Endothelial cell of umbilical vein (primary cell): Measurements from ENCODE around the gene PDE3B. TPM values are rescaled to one million over a fixed set of nuclear protein-coding genes. Genes with fewer than 3 reads are reported as not detected.
"Not testable (repeated sequence)": the region's sequence is repeated elsewhere in the genome, so short reads cannot be mapped to it uniquely, and the experiment has no call there.

Source experiments
- BruUV-seq: library from RNA; stranded (reverse); fragments of 400-500 nt; replicated peaks from 2 replicates; lab custom pipeline; 2021; lab: Mats Ljungman, UMichigan
- CTCF ChIA-PET: fragments of 300-600, 350-600 bp; sonication (Branson Sonifier 250); formaldehyde crosslinking; loops from one replicate; lab custom pipeline; 2021; ENCODE audit warnings: antibody characterized with exemption, inconsistent platforms; lab: Charles Lee
- POLR2A ChIA-PET: fragments of 300-600, 350-600 bp; sonication (Branson Sonifier 250); formaldehyde crosslinking; loops from one replicate; lab custom pipeline; 2021; ENCODE audit warnings: antibody characterized with exemption, inconsistent platforms; lab: Charles Lee
- DNase-seq: peaks from one replicate; pipeline ENCODE4 v3.0.0-alpha.2; 2011; ENCODE audit warnings: low read depth, low spot score
- FAIRE-seq: peaks from 2 replicates; lab custom pipeline; 2011; peaks lifted over from hg19 to GRCh38; lab: Jason Lieb, UNC
- H2AFZ ChIP-seq: 2 replicates; pipeline ENCODE4 v1.6.0; 2012; ENCODE audit warnings: low read depth, low read length, control low read depth, inconsistent platforms
- H3K27ac ChIP-seq: 2 replicates; pipeline ENCODE4 v1.5.1; 2011; ENCODE audit warnings: low read depth, mild to moderate bottlenecking, control low read depth, low read length, moderate library complexity; ENCODE audit not compliant: insufficient read depth
- H3K27me3 ChIP-seq, 2 experiments: 2 replicates each; pipeline versions ENCODE4 v1.6.0 to v1.6.1; 2011; ENCODE audit warnings: low read length in 2 of 2, mixed read lengths in 1 of 2; ENCODE audit not compliant: control insufficient read depth in 2 of 2, insufficient read depth in 2 of 2
- H3K36me3 ChIP-seq, 2 experiments: 2 replicates in 1 of 2; 3 replicates in 1 of 2; pipeline ENCODE4 v1.5.1; 2011; ENCODE audit warnings: low read length in 2 of 2, mild to moderate bottlenecking in 1 of 2, moderate library complexity in 1 of 2; ENCODE audit not compliant: control insufficient read depth in 2 of 2, insufficient read depth in 2 of 2; ENCODE audit errors: extremely low read depth in 1 of 2
- H3K4me1 ChIP-seq: 3 replicates; pipeline ENCODE4 v1.5.1; 2011; ENCODE audit warnings: mild to moderate bottlenecking, low read length; ENCODE audit not compliant: control insufficient read depth, insufficient read depth; ENCODE audit errors: extremely low read depth
- H3K4me2 ChIP-seq: 2 replicates; pipeline ENCODE4 v1.6.1; 2011; ENCODE audit warnings: low read length, control low read depth, mixed read lengths; ENCODE audit not compliant: insufficient read depth
- H3K4me3 ChIP-seq, 3 experiments: fragments of 200-600 bp in 1 of 3; sonication (generic), shearing (Covaris generic) in 1 of 3; replicated peaks in 1 of 3; 2 replicates each; pipeline ENCODE4 v1.5.1; 2011 to 2016; ENCODE audit warnings: control low read depth in 3 of 3, low read length in 3 of 3, mild to moderate bottlenecking in 2 of 3, inconsistent platforms in 1 of 3, low read depth in 1 of 3, moderate library complexity in 1 of 3; ENCODE audit not compliant: insufficient read depth in 1 of 3
- H3K79me2 ChIP-seq: 2 replicates; pipeline ENCODE4 v1.6.0; 2012; ENCODE audit warnings: low read length, inconsistent platforms; ENCODE audit not compliant: control insufficient read depth, insufficient read depth
- H3K9ac ChIP-seq: replicated peaks from 2 replicates; pipeline ENCODE3; 2011; ENCODE audit warnings: low read length, control low read depth; ENCODE audit not compliant: insufficient read depth; ENCODE audit errors: extremely low read depth
- H3K9me1 ChIP-seq: replicated peaks from 3 replicates; pipeline ENCODE4 v1.6.0; 2011; ENCODE audit warnings: mild to moderate bottlenecking, low read length; ENCODE audit not compliant: control insufficient read depth, insufficient read depth; ENCODE audit errors: extremely low read depth
- H3K9me3 ChIP-seq: replicated peaks from 2 replicates; pipeline ENCODE4 v1.5.1; 2012; ENCODE audit warnings: low read length, inconsistent platforms; ENCODE audit not compliant: control insufficient read depth, insufficient read depth
- H4K20me1 ChIP-seq: replicated peaks from 2 replicates; pipeline ENCODE3; 2011; ENCODE audit warnings: mild to moderate bottlenecking, low read length; ENCODE audit not compliant: control insufficient read depth, insufficient read depth; ENCODE audit errors: extremely low read depth
- EZH2 ChIP-seq: IDR thresholded peaks from 2 replicates; pipeline ENCODE4 v1.6.1; 2012; ENCODE audit warnings: borderline replicate concordance, low read depth, mild to moderate bottlenecking, moderate library complexity, low read length, inconsistent platforms; ENCODE audit not compliant: severe bottlenecking
- FOS ChIP-seq: IDR thresholded peaks from 2 replicates; pipeline ENCODE4 v1.6.1; 2011; ENCODE audit warnings: mild to moderate bottlenecking, low read length, moderate library complexity, borderline replicate concordance; ENCODE audit not compliant: insufficient read depth
- GATA2 ChIP-seq: IDR thresholded peaks from 2 replicates; pipeline ENCODE4 v1.7.0; 2011; ENCODE audit warnings: low read depth, mild to moderate bottlenecking, moderate library complexity, mixed read lengths, low read length; ENCODE audit not compliant: insufficient read length, insufficient read depth
- JUN ChIP-seq: IDR thresholded peaks from 2 replicates; pipeline ENCODE4 v1.6.1; 2011; ENCODE audit warnings: borderline replicate concordance, low read depth; ENCODE audit not compliant: insufficient read length, insufficient read depth
- MYC ChIP-seq: IDR thresholded peaks from one replicate; pipeline ENCODE4 v1.6.1; 2011; ENCODE audit warnings: mild to moderate bottlenecking, low read depth, low read length
- POLR2A ChIP-seq: IDR thresholded peaks from 2 replicates; pipeline ENCODE4 v1.6.1; 2012; ENCODE audit warnings: low read depth, mild to moderate bottlenecking, control low read depth, low read length
- POLR2AphosphoS5 ChIP-seq: IDR thresholded peaks from 2 replicates; pipeline ENCODE4 v1.6.1; 2012; ENCODE audit warnings: low read depth, mild to moderate bottlenecking, control low read depth, low read length, moderate library complexity; ENCODE audit not compliant: insufficient read depth
- dilution Hi-C: fragments of 300-500 bp; cut with MboI; formaldehyde crosslinking; loops from one replicate; pipeline ENCODE4 v1.15.0; 2019; ENCODE audit warnings: low sequenced_read_pairs; ENCODE audit not compliant: extremely low pct_ligation_motif_present
- intact Hi-C: fragments of 100-400 bp; cut with micrococcal nuclease; formaldehyde crosslinking; loops from one replicate; pipeline ENCODE4 v1.10.0; 2022
- polyA plus RNA-seq, 4 experiments: library from polyadenylated mRNA; depleted of rRNA in 3 of 4; stranded (reverse) in 3 of 4; unstranded in 1 of 4; fragments of >200 nt; gene quantifications; 2 replicates each; pipeline versions ENCODE4 v1.2.1 to v1.2.3, GENCODE V29; 2011 to 2012; ENCODE audit warnings: missing spikeins in 1 of 4
- total RNA-seq: library from RNA; stranded (reverse); gene quantifications from 2 replicates; pipeline ENCODE4 v1.2.3, GENCODE V29; 2021
- TF ChIP-seq, protein P1 (sequence below): IDR thresholded peaks from 2 replicates; pipeline ENCODE4 v1.6.1; 2011; ENCODE audit not compliant: insufficient read depth, insufficient read length
- TF ChIP-seq, protein P2 (sequence below), 2 donors: IDR thresholded peaks; 1 replicate in 1 of 2; 2 replicates in 1 of 2; pipeline ENCODE4 v1.5.1; 2011; ENCODE audit warnings: low read length in 2 of 2, mild to moderate bottlenecking in 2 of 2, moderate library complexity in 2 of 2, control low read depth in 1 of 2, inconsistent platforms in 1 of 2, low read depth in 1 of 2; ENCODE audit not compliant: insufficient read depth in 1 of 2; ENCODE audit errors: extremely low read depth in 1 of 2

The PDE3B gene
- total and polyA plus RNA-seq, 2 donors (not counting 3 experiments of a cell fraction or from before 2014, with no cell fraction given), result 0.26 to 1.9 TPM

DNA sequence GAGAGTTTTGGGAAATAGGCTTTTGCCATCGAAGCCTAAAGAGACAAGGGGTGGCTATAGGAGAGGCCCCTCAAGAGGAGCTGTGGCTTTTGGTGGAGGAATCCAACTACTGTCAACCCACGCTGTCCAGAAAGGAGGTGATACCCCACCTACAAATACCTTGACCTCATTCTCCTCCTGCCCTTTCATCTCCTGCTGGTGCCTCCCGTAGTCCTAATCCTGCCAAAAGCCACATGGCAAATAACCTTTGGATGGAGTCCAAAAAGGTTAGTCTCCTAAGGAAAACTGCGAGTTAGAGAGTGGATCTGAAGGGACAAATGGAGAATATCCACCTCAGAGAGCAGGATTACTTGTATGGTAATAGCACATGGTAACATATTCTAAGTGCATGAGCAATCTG lies 112.7 kb downstream of the PDE3B start:
- Histone ChIP-seq H3K79me2 (no peaks in the 10 kb centered on the region), H3K4me2 (no peak overlapping the region), H3K9ac (no peak overlapping the region), H3K9me1 (no peaks in the 10 kb centered on the region), H2AFZ (no peak overlapping the region), H3K4me1 (no peaks in the 10 kb centered on the region), H4K20me1 (no peaks in the 10 kb centered on the region), H3K27ac (no peak overlapping the region), H3K27me3 (peaks cover 0 to 5% of the 10 kb centered on the region in 2 experiments), H3K4me3 (no peak overlapping the region), H3K9me3 (no peaks in the 10 kb centered on the region), H3K36me3 (no peaks in the 10 kb centered on the region)
- TF ChIP-seq, protein P1, sequence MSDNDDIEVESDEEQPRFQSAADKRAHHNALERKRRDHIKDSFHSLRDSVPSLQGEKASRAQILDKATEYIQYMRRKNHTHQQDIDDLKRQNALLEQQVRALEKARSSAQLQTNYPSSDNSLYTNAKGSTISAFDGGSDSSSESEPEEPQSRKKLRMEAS, result no peak
- TF ChIP-seq POLR2A, result no peak
- TF ChIP-seq GATA2, result no peak
- no peak for TF ChIP-seq FOS
- TF ChIP-seq, protein P2, sequence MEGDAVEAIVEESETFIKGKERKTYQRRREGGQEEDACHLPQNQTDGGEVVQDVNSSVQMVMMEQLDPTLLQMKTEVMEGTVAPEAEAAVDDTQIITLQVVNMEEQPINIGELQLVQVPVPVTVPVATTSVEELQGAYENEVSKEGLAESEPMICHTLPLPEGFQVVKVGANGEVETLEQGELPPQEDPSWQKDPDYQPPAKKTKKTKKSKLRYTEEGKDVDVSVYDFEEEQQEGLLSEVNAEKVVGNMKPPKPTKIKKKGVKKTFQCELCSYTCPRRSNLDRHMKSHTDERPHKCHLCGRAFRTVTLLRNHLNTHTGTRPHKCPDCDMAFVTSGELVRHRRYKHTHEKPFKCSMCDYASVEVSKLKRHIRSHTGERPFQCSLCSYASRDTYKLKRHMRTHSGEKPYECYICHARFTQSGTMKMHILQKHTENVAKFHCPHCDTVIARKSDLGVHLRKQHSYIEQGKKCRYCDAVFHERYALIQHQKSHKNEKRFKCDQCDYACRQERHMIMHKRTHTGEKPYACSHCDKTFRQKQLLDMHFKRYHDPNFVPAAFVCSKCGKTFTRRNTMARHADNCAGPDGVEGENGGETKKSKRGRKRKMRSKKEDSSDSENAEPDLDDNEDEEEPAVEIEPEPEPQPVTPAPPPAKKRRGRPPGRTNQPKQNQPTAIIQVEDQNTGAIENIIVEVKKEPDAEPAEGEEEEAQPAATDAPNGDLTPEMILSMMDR (IDR thresholded peaks at IDR 0.05; ENCODE audit: extremely low read depth in 1 of 2, insufficient read depth in 1 of 2, low read depth in 1 of 2, low read length in 2 of 2), result no peak
- TF ChIP-seq EZH2, result no peak
- TF ChIP-seq MYC, result no peak
- no peak for TF ChIP-seq JUN
- no peak for TF ChIP-seq POLR2AphosphoS5
- ChIA-PET CTCF (no interaction called here), POLR2A (no interaction called here)
- intact Hi-C loops (no loop called here), dilution Hi-C loops (no loop called here)
- FAIRE-seq (no peak), DNase-seq (no peak)
- BruUV-seq, result no TSS peak

DNA sequence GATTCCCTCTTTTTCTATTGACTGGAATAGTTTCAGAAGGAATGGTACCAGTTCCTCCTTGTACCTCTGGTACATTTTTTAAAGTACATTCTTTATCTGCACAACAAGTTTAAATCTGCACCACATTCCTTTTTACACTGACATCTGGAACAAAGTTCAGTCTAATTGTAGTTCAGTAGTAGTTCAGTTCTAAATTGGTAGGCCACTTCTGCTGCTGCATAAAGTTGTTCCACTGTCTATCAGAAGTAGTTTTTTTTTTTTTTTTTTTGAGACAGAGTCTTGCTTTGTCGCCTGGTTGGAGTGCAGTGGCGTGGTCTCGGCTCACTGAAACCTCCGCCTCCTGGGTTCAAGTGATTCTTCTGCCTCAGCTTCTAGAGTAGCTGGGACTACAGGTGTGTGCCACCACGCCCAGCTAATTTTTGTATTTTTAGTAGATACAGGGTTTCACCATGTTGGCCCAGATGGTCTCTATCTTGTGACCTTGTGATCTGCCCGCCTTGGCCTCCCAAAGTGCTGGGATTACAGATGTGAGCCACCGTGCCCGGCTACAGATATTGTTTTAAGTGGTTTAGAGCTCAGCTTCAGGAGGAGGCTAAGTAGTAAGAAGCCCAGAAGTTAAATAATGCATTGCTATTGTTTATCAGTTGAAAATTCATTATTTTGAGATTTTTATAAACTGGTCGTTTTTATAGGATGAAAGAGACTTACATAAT lies 115.9 kb downstream of the PDE3B start:
- POLR2A ChIA-PET, result not testable (repeated sequence)

More for the DNA sequence above, 115.9 kb downstream of the PDE3B start:
- H3K9me1 ChIP-seq, intact Hi-C loops, H2AFZ ChIP-seq, H3K4me1 ChIP-seq, dilution Hi-C loops, H3K9ac ChIP-seq, H4K20me1 ChIP-seq, H3K79me2 ChIP-seq, FAIRE-seq, H3K36me3 ChIP-seq, H3K27me3 ChIP-seq, H3K4me3 ChIP-seq, H3K9me3 ChIP-seq, H3K4me2 ChIP-seq, BruUV-seq, DNase-seq, H3K27ac ChIP-seq: not testable (repeated sequence)
- CTCF ChIA-PET, result interaction anchor here (0.6 kb wide), 1 partner anchor 769 kb away, joined by 4 read pairs; no protein-coding TSS in a partner anchor
